Measurements from ENCODE around the gene EBF3.

Gene EBF3

DNA sequence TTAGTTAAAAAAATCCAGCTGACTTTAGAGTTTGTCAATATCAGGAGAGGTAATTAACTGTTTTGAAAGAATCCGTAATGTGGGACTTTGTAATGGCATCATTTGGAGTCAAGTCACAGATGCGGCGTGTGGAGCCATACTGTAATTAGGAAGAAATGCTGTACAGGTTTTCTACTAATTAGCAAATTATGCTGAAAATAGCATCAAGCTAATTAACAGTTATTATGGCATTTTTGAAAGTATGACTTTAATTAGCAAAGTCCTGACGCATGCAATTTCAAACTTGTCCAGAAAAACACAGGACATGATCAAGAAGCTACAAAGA lies 68.3 kb downstream of the EBF3 start:
- H3K27ac Mint-ChIP-seq = no peak overlapping the region
- peaks cover 25% of the 10 kb centered on the region for H3K27me3 Mint-ChIP-seq
- H3K9me3 Mint-ChIP-seq = no peaks in the 10 kb centered on the region
- H3K4me1 Mint-ChIP-seq (ENCODE audit: low read depth) = no peaks in the 10 kb centered on the region
- H3K4me3 Mint-ChIP-seq = no peak overlapping the region
- no peaks in the 10 kb centered on the region for H3K36me3 Mint-ChIP-seq (ENCODE audit: low read depth)

DNA sequence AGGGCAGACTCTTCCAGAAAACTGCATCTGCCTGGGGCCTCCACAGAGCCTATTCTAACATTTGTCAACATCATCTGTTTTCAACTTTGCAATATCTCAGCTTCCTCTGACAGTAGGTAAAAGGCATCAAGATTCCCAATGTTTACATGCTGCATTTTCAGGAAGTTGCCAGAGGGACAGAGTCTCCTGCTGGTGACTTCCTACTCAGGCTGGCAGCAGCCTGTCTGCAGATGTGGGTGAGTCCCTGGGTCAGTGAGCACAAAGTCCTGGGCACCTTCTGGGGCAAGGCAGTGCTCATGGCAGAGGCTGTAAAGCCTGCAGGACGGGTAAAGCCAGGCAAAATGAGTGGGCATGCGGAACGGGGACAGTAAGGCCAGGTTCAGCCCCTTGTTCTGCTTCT lies 69.4 kb downstream of the EBF3 start:
- Mint-ChIP-seq H3K27ac (no peak overlapping the region), H3K9me3 (no peaks in the 10 kb centered on the region), H3K36me3 (ENCODE audit: low read depth) (no peaks in the 10 kb centered on the region), H3K4me1 (ENCODE audit: low read depth) (no peaks in the 10 kb centered on the region), H3K27me3 (peaks cover 20% of the 10 kb centered on the region), H3K4me3 (no peak overlapping the region)

DNA sequence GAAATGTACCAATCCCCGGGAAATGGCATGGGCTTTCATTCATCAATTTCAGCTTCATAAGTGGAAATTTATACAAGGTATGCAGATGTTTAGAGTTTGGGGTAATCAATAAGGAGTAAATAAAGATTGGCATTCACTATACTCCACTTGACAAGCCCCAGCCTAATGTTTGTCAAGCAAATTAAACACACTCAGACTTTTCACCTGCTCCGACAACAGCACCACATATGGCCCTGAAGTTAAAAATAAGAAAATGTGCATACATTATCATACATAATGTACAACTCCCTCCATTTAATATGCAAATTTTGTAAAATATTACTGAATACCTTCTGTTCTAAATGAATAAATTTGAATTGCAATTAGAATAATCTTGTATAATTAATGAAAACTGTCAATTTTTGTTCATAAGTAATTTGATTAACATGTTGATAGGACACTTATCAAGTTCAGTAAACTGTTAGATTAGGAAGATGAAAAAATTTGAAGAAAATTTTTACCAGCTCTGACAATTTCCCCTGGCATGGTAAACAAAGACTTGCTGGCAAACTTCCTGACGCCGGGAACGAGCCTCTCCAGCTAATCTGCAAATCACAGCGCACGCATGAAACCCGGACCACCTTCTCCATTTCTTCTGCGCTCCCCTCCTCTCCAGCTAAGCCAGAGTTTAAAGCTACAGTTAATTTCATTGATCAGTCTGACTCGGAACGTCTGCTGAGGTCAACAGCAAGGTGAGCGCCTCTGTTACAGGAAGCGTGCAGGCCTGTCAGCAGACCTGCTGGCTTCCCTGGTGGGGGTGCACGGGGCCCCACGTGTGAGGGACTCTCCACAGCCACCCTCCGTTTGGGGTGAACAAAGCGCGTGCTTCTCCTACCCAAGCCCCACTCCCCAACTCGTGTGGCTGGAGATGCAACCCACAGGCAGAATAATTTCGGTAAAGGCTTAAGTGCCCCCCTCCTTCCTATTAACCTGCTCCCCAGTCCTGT lies 70.7 kb downstream of the EBF3 start:
- Mint-ChIP-seq H3K4me3 (no peak overlapping the region), H3K4me1 (ENCODE audit: low read depth) (no peaks in the 10 kb centered on the region), H3K27ac (no peak overlapping the region), H3K36me3 (ENCODE audit: low read depth) (no peaks in the 10 kb centered on the region), H3K27me3 (peaks cover 9% of the 10 kb centered on the region), H3K9me3 (no peaks in the 10 kb centered on the region)

GRCh38 chr10:129892548-129893052 lies 71.5 kb downstream of the EBF3 start:
- Mint-ChIP-seq H3K36me3 (ENCODE audit: low read depth) (no peaks in the 10 kb centered on the region), H3K27ac (no peak overlapping the region), H3K4me3 (no peak overlapping the region), H3K9me3 (no peaks in the 10 kb centered on the region), H3K27me3 (peaks cover 2% of the 10 kb centered on the region), H3K4me1 (ENCODE audit: low read depth) (no peaks in the 10 kb centered on the region)

GRCh38 chr10:129891806-129892205 lies 72.3 kb downstream of the EBF3 start:
- Mint-ChIP-seq H3K4me3 (no peak overlapping the region), H3K9me3 (no peaks in the 10 kb centered on the region), H3K36me3 (ENCODE audit: low read depth) (no peaks in the 10 kb centered on the region), H3K27me3 (no peaks in the 10 kb centered on the region), H3K4me1 (ENCODE audit: low read depth) (no peaks in the 10 kb centered on the region), H3K27ac (no peak overlapping the region)

DNA sequence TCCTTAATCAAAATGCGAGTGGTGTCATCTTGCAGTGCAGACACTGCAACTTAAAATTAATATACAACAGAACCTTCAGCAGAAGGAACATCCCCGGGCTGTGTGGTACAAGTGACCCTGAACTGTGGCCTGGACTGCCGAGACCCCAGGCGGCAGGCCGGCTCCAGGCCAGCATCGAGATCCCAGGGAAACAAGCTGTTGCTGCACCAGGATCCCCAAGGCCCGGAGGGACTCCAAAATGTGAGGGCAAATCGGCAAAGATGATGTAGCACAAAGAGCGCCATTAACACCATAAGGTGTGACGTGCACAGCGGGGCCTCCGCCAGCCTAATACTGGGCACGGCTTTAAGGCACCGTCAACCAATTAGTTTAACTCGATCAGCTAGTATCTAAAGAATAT lies 73.9 kb downstream of the EBF3 start:
- no peaks in the 10 kb centered on the region for H3K36me3 Mint-ChIP-seq (ENCODE audit: low read depth)
- H3K4me1 Mint-ChIP-seq (ENCODE audit: low read depth) = no peaks in the 10 kb centered on the region
- no peak overlapping the region for H3K4me3 Mint-ChIP-seq
- H3K27me3 Mint-ChIP-seq = no peaks in the 10 kb centered on the region
- H3K27ac Mint-ChIP-seq = no peak overlapping the region
- H3K9me3 Mint-ChIP-seq = no peaks in the 10 kb centered on the region

- H3K4me3 Mint-ChIP-seq = no peak overlapping the region
- no peaks in the 10 kb centered on the region for H3K4me1 Mint-ChIP-seq (ENCODE audit: low read depth)
- no peaks in the 10 kb centered on the region for H3K36me3 Mint-ChIP-seq (ENCODE audit: low read depth)
- H3K27me3 Mint-ChIP-seq = no peaks in the 10 kb centered on the region
- H3K27ac Mint-ChIP-seq = no peak overlapping the region
- no peaks in the 10 kb centered on the region for H3K9me3 Mint-ChIP-seq
Observed at GRCh38 chr10:129888784-129889616, 75.1 kb downstream of the EBF3 start.

DNA sequence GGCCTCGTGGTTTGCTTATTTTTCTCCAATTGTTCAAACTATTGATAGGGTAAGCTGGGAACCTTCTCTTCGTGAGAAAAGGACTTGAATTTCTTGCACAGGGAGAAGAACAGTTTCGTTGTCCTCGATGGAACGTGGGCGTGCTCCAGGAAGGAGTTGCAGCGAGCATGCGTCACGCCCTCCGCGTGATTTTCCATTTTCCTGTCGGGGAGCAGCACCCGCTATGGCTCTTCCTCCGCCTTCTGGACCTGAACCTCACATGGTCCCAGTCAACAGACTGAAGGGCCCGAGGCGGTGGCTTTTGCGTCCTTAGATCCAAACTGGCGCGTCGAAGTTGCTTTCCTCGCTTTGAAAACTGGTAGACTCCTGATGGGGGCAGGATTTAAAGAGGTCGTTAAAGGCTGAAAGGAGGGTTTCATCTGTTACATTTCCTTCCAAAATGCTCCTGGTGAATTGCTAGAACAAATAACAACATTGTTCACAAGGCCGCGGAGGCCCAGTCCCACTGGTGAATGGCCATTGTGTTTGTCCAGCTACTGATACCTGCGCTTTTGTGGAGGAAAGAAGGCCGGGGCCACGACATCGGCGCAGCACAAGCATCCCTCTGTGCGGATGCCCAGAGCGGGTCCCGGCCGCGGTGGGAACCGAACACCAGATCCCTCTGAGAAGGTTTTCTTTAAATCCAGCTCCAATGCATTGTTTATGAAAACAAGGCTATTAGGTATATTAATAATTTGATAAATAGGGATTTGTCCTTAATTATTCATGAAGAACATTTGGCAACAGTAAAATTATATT lies 75.9 kb downstream of the EBF3 start:
- no peaks in the 10 kb centered on the region for H3K36me3 Mint-ChIP-seq (ENCODE audit: low read depth)
- no peak overlapping the region for H3K4me3 Mint-ChIP-seq
- no peaks in the 10 kb centered on the region for H3K27me3 Mint-ChIP-seq
- no peaks in the 10 kb centered on the region for H3K4me1 Mint-ChIP-seq (ENCODE audit: low read depth)
- no peaks in the 10 kb centered on the region for H3K9me3 Mint-ChIP-seq
- no peak overlapping the region for H3K27ac Mint-ChIP-seq

GRCh38 chr10:129887381-129887905 lies 76.6 kb downstream of the EBF3 start:
- H3K4me3 Mint-ChIP-seq = no peak overlapping the region
- no peaks in the 10 kb centered on the region for H3K27me3 Mint-ChIP-seq
- no peaks in the 10 kb centered on the region for H3K9me3 Mint-ChIP-seq
- H3K4me1 Mint-ChIP-seq (ENCODE audit: low read depth) = no peaks in the 10 kb centered on the region
- no peaks in the 10 kb centered on the region for H3K36me3 Mint-ChIP-seq (ENCODE audit: low read depth)
- no peak overlapping the region for H3K27ac Mint-ChIP-seq

DNA sequence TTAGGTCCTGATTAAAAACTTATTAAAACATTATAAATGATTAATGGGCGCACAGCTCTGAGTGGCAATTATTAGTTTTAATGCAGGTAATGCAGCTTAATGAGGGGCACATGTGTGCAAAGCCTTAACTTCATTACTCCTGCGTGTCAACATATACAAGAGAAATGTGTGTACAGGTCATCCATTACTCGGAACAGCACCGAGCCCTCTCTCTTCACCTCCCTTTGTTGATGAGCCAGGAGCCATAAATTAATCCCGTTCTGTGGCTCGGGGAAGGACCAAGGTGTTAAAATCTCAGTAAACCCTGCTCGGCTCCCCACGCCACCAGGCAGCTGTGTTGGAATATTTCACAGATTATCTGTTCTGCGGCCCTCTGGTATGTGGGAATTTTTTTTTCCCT lies 77.8 kb downstream of the EBF3 start:
- Mint-ChIP-seq H3K36me3 (ENCODE audit: low read depth) (no peaks in the 10 kb centered on the region), H3K4me1 (ENCODE audit: low read depth) (no peaks in the 10 kb centered on the region), H3K27ac (no peak overlapping the region), H3K27me3 (no peaks in the 10 kb centered on the region), H3K9me3 (no peaks in the 10 kb centered on the region), H3K4me3 (no peak overlapping the region)

- no peak overlapping the region for H3K27ac Mint-ChIP-seq
- H3K4me3 Mint-ChIP-seq = no peak overlapping the region
- H3K4me1 Mint-ChIP-seq (ENCODE audit: low read depth) = no peaks in the 10 kb centered on the region
- H3K36me3 Mint-ChIP-seq (ENCODE audit: low read depth) = no peaks in the 10 kb centered on the region
- H3K27me3 Mint-ChIP-seq = no peaks in the 10 kb centered on the region
- H3K9me3 Mint-ChIP-seq = no peaks in the 10 kb centered on the region
Observed at GRCh38 chr10:129885526-129885925, 78.5 kb downstream of the EBF3 start.

- Mint-ChIP-seq H3K4me1 (ENCODE audit: low read depth) (no peaks in the 10 kb centered on the region), H3K27me3 (no peaks in the 10 kb centered on the region), H3K4me3 (no peak overlapping the region), H3K9me3 (no peaks in the 10 kb centered on the region), H3K27ac (no peak overlapping the region), H3K36me3 (ENCODE audit: low read depth) (no peaks in the 10 kb centered on the region)
Observed at GRCh38 chr10:129884398-129885078, 79.5 kb downstream of the EBF3 start.

DNA sequence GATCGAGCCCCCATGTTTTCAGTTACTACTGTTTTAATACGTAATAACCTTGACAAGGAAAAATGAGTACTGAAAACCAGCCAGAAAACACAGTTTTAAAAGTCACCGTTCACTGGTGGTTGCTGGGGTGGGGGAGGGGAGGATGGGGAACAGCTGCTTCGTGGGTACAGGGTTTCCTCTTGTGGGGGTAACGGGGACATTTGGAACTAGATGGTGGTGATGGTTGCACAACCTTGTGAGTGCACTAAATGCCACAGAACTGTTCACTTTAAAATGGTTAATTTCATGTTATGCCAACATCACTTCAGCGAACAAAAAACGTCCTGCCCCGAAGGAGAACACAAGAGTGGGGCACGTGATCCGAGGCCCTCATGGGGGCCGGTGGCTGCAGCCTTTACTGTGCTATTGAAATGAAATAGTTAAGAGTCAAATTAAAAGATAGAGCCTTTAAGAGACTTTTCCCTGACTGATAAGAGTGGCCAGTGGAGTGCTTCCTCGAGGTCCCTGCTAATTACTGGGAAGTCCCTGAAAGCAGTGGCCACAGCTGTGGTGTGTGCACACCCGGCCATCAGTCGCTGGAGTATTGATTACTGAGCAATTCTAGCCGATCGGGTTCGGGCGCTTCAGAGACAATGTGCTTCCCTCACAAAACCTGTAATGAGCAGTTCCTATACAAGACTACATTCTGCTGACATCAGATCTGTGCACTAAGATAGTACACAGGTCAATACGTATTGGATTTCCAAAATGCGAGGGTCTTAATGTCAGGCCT lies 80.3 kb downstream of the EBF3 start:
- H3K36me3 Mint-ChIP-seq (ENCODE audit: low read depth) = no peaks in the 10 kb centered on the region
- H3K4me3 Mint-ChIP-seq = no peak overlapping the region
- H3K27me3 Mint-ChIP-seq = no peaks in the 10 kb centered on the region
- H3K27ac Mint-ChIP-seq = no peak overlapping the region
- no peaks in the 10 kb centered on the region for H3K4me1 Mint-ChIP-seq (ENCODE audit: low read depth)
- no peaks in the 10 kb centered on the region for H3K9me3 Mint-ChIP-seq
